CD14-positive monocyte (primary cell): ENCODE results near the gene IPO11. TPM values are rescaled to one million over a fixed set of nuclear protein-coding genes. Genes with fewer than 3 reads are reported as not detected.

Experiments used
- DNase-seq, 3 donors: peaks; one replicate each; pipeline ENCODE4 v3.0.0-alpha.2; 2011 to 2022
- H2AFZ ChIP-seq: 2 replicates; pipeline ENCODE4 v1.6.0; 2012; ENCODE audit warnings: mild to moderate bottlenecking, low read depth, low read length, inconsistent platforms; ENCODE audit not compliant: insufficient read depth, poor library complexity, severe bottlenecking
- H3K27ac ChIP-seq, 2 donors: 1 replicate in 1 of 2; 2 replicates in 1 of 2; pipeline ENCODE4 v1.5.1; 2012 to 2013; ENCODE audit warnings: low read length in 2 of 2, control low read depth in 1 of 2, inconsistent platforms in 1 of 2, low read depth in 1 of 2, mild to moderate bottlenecking in 1 of 2
- H3K27me3 ChIP-seq, 2 donors: one replicate each; pipeline versions ENCODE4 v1.6.0 to v1.6.1; 2011 to 2013; ENCODE audit warnings: low read length in 2 of 2; ENCODE audit not compliant: control insufficient read depth in 2 of 2, insufficient read depth in 2 of 2
- H3K36me3 ChIP-seq, 2 donors: replicated peaks in 1 of 2; 1 replicate in 1 of 2; 2 replicates in 1 of 2; pipeline versions ENCODE4 v1.5.1 to v1.6.1; 2012 to 2013; ENCODE audit warnings: low read length in 2 of 2, control low read depth in 1 of 2, inconsistent platforms in 1 of 2, mild to moderate bottlenecking in 1 of 2; ENCODE audit not compliant: insufficient read depth in 2 of 2, control insufficient read depth in 1 of 2
- H3K4me1 ChIP-seq, 2 donors: 1 replicate in 1 of 2; 2 replicates in 1 of 2; pipeline versions ENCODE4 v1.5.1 to v1.6.1; 2012 to 2013; ENCODE audit warnings: low read length in 2 of 2, control low read depth in 1 of 2, inconsistent platforms in 1 of 2, mild to moderate bottlenecking in 1 of 2, moderate library complexity in 1 of 2; ENCODE audit not compliant: insufficient read depth in 2 of 2, control insufficient read depth in 1 of 2
- H3K4me2 ChIP-seq: replicated peaks from 2 replicates; pipeline ENCODE3; 2012; ENCODE audit warnings: low read length, moderate library complexity, mild to moderate bottlenecking; ENCODE audit not compliant: poor library complexity, severe bottlenecking; ENCODE audit errors: extremely low read depth
- H3K4me3 ChIP-seq, 3 experiments: fragments of 200-600 bp in 1 of 3; sonication (generic) in 1 of 3; replicated peaks in 1 of 3; 1 replicate in 2 of 3; 2 replicates in 1 of 3; pipeline ENCODE4 v1.5.1; 2011 to 2013; ENCODE audit warnings: low read length in 3 of 3, mild to moderate bottlenecking in 3 of 3, control low read depth in 2 of 3, low read depth in 2 of 3, inconsistent platforms in 1 of 3, moderate library complexity in 1 of 3
- H3K79me2 ChIP-seq: 2 replicates; pipeline ENCODE4 v1.6.0; 2012; ENCODE audit warnings: mild to moderate bottlenecking, control low read depth, inconsistent platforms, low read length, moderate library complexity; ENCODE audit not compliant: insufficient read depth
- H3K9ac ChIP-seq: 2 replicates; pipeline ENCODE4 v1.6.0; 2017; ENCODE audit warnings: low read length, mild to moderate bottlenecking; ENCODE audit not compliant: insufficient read depth, poor library complexity, severe bottlenecking
- H3K9me3 ChIP-seq, 2 donors: replicated peaks in 1 of 2; 1 replicate in 1 of 2; 2 replicates in 1 of 2; pipeline versions ENCODE4 v1.5.1 to v1.6.1; 2012 to 2013; ENCODE audit warnings: low read length in 2 of 2, control low read depth in 1 of 2; ENCODE audit not compliant: control insufficient read depth in 1 of 2, insufficient read depth in 1 of 2
- H4K20me1 ChIP-seq: 2 replicates; pipeline ENCODE4 v1.6.0; 2012; ENCODE audit warnings: mild to moderate bottlenecking, low read length, control low read depth, moderate library complexity; ENCODE audit not compliant: insufficient read depth
- H3K27ac Mint-ChIP-seq, 7 donors: one replicate each; pipeline ENCODE4 v1.8.0; 2020; ENCODE audit warnings: mild to moderate bottlenecking in 7 of 7, mixed read lengths in 7 of 7, moderate library complexity in 6 of 7, inconsistent platforms in 2 of 7
- H3K27me3 Mint-ChIP-seq, 3 donors: one replicate each; pipeline ENCODE4 v1.8.0; 2021 to 2022; ENCODE audit warnings: low read depth in 3 of 3, mild to moderate bottlenecking in 3 of 3, mixed read lengths in 3 of 3, moderate library complexity in 3 of 3, inconsistent platforms in 1 of 3
- H3K36me3 Mint-ChIP-seq, 2 donors: one replicate each; pipeline ENCODE4 v1.8.0; 2020; ENCODE audit warnings: mixed read lengths in 2 of 2, inconsistent platforms in 1 of 2, mild to moderate bottlenecking in 1 of 2
- H3K4me1 Mint-ChIP-seq: one replicate; pipeline ENCODE4 v1.8.0; 2020; ENCODE audit warnings: mild to moderate bottlenecking, mixed read lengths
- H3K4me3 Mint-ChIP-seq, 2 donors: one replicate each; pipeline ENCODE4 v1.8.0; 2020; ENCODE audit warnings: mild to moderate bottlenecking in 2 of 2, mixed read lengths in 2 of 2, moderate library complexity in 1 of 2
- H3K9me3 Mint-ChIP-seq, 7 donors: one replicate each; pipeline ENCODE4 v1.8.0; 2020 to 2022; ENCODE audit warnings: mixed read lengths in 7 of 7, mild to moderate bottlenecking in 6 of 7, moderate library complexity in 6 of 7, inconsistent platforms in 2 of 7
- WGBS: methylation state at CpG from one replicate; pipeline ENCODE4 v1.1.5; 2013; ENCODE audit warnings: missing lambda C conversion rate; ENCODE audit not compliant: insufficient coverage; 5-methylcytosine and 5-hydroxymethylcytosine counted together
- intact Hi-C, 2 donors: fragments of 100-400 bp; cut with micrococcal nuclease; formaldehyde crosslinking; loops; one replicate each; pipeline versions ENCODE4 v1.15.0 to v1.15.1; 2023
- polyA plus RNA-seq, 3 donors: library from polyadenylated mRNA; depleted of rRNA in 1 of 3; unstranded in 2 of 3; stranded (reverse) in 1 of 3; fragments of 300-500 nt in 2 of 3; fragments of >200 nt in 1 of 3; fragmentation: Illumina TruSeq in 2 of 3; gene quantifications; 1 replicate in 2 of 3; 2 replicates in 1 of 3; pipeline ENCODE4 v1.2.3, GENCODE V29; 2012 to 2021
- TF ChIP-seq, protein P1 (sequence below): fragments of 200-600 bp; IDR thresholded peaks from one replicate; pipeline ENCODE4 v1.8.0; 2022; ENCODE audit warnings: antibody characterized with exemption, mild to moderate bottlenecking

The IPO11 gene
- polyA plus RNA-seq, 3 donors, result 4.4 to 5.5 (median 5.3) TPM

DNA sequence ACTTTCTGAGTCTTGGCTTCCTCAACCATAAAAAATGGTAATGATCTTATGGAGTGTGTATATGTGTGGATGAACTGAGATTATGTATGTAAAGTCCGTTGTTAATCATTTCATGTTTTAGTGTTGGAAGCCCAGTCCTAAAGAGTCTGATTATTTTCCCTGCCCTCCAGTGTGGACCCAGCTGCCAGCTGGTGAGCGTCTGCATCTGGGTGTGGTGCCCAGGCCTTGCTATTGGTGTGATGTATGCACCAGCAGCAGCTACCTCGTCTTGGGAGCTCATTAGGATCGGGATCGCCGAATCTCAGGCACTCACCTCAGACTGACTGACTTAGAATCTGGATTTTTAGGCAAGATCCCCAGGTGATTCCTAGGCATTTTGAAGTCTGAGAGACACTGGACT lies 229.9 kb downstream of the IPO11 start:
- no peak for DNase-seq
- H3K4me1 ChIP-seq, result peaks cover 10 to 12% of the 10 kb centered on the region in 2 donors
- no peak overlapping the region for H3K4me3 ChIP-seq
- Mint-ChIP-seq H3K4me3 (no peak overlapping the region), H3K9me3 (peaks cover 0 to 2% (median 0%) of the 10 kb centered on the region in 7 donors), H3K27me3 (peaks cover 0 to 4% (median 2%) of the 10 kb centered on the region in 3 donors), H3K27ac (no peak overlapping the region), H3K4me1 (peaks cover 26% of the 10 kb centered on the region), H3K36me3 (no peaks in the 10 kb centered on the region)
- H4K20me1 ChIP-seq, result no peaks in the 10 kb centered on the region
- H3K9ac ChIP-seq, result no peak overlapping the region
- no peaks in the 10 kb centered on the region for H3K9me3 ChIP-seq
- no peak overlapping the region for H3K27ac ChIP-seq
- no peak overlapping the region for H3K4me2 ChIP-seq
- intact Hi-C loops, result no loop called here
- H3K27me3 ChIP-seq, result no peaks in the 10 kb centered on the region
- no peaks in the 10 kb centered on the region for H3K36me3 ChIP-seq
- H3K79me2 ChIP-seq, result no peaks in the 10 kb centered on the region
- TF ChIP-seq, protein P1, sequence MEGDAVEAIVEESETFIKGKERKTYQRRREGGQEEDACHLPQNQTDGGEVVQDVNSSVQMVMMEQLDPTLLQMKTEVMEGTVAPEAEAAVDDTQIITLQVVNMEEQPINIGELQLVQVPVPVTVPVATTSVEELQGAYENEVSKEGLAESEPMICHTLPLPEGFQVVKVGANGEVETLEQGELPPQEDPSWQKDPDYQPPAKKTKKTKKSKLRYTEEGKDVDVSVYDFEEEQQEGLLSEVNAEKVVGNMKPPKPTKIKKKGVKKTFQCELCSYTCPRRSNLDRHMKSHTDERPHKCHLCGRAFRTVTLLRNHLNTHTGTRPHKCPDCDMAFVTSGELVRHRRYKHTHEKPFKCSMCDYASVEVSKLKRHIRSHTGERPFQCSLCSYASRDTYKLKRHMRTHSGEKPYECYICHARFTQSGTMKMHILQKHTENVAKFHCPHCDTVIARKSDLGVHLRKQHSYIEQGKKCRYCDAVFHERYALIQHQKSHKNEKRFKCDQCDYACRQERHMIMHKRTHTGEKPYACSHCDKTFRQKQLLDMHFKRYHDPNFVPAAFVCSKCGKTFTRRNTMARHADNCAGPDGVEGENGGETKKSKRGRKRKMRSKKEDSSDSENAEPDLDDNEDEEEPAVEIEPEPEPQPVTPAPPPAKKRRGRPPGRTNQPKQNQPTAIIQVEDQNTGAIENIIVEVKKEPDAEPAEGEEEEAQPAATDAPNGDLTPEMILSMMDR, result no peak
- WGBS, result 100% methylated on average over 6 of the region's 6 CpGs
- no peak overlapping the region for H2AFZ ChIP-seq

DNA sequence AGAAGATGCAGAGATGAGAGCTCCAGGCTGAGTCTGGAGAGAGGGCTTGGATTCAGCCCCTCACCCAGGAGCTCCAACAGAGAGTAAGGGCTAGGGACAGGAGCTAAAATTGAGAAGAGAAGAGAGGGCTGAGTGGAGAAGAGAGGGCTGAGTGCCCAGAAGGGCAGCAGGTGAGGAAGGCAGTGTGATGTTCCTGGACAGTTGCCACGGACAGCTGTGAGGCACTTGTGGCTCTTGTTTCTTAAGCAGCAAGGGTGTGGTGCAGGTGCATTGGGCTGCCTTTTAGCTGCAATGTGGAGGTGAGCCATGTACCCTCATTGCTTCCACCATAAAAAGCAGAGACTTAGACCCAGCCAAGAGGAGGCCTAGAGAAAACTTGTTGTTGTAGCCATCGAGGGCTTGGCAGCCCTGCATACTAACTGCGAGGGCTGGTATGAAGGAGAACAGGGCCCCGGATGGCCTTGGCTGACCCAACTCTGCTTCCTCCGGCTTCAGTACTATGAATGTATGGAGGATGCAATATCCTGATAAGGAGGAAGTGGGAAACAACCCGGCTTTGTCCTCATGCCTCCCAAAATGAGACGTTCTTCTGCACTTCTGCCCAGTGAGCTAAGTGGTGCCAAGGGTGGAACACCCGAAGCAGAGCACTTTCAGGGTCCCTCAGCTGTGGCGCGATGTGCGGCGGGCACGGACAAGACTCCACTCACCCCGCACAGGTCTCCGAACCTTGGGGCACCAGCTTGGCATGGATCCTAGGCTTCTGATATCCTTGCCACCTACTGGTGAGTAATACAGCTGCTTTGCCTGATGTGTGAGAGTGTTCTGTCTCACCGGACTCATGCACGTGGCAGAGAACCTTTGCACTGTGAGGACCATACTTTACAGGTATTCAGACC lies 231.2 kb downstream of the IPO11 start:
- TF ChIP-seq, protein P1, result no peak
- peaks cover 0 to 4% (median 2%) of the 10 kb centered on the region in 3 donors for H3K27me3 Mint-ChIP-seq
- no peaks in the 10 kb centered on the region for H3K27me3 ChIP-seq
- H3K9me3 Mint-ChIP-seq, result peaks cover 0 to 2% (median 0%) of the 10 kb centered on the region in 7 donors
- H3K36me3 ChIP-seq, result no peaks in the 10 kb centered on the region
- H3K27ac ChIP-seq, result no peak overlapping the region
- no peaks in the 10 kb centered on the region for H3K9me3 ChIP-seq
- H3K4me3 ChIP-seq, result no peak overlapping the region
- intact Hi-C loops, result no loop called here
- no peak overlapping the region for H3K4me3 Mint-ChIP-seq
- no peak overlapping the region for H3K4me2 ChIP-seq
- peaks cover 27% of the 10 kb centered on the region for H3K4me1 Mint-ChIP-seq
- no peak overlapping the region for H3K9ac ChIP-seq
- peak overlapping the region in 2 of 7 donors; percentile 9 to 63 for H3K27ac Mint-ChIP-seq
- no peaks in the 10 kb centered on the region for H4K20me1 ChIP-seq
- H3K79me2 ChIP-seq, result no peaks in the 10 kb centered on the region
- DNase-seq, result peak in 1 of 3 donors; percentile 17
- H3K4me1 ChIP-seq, result peaks cover 10 to 12% of the 10 kb centered on the region in 2 donors
- H2AFZ ChIP-seq, result no peak overlapping the region
- no peaks in the 10 kb centered on the region for H3K36me3 Mint-ChIP-seq
- WGBS, result 70% methylated on average over 13 of the region's 17 CpGs
